Stimulated activated CD4-positive, alpha-beta T cell treated with anti-CD3 and anti-CD28 coated beads, Interleukin-1b, Interleukin-23, amount 100 ng/mL, for 1 hour (primary cell): ENCODE data around the gene LARP4B.

Experiments used
- DNase-seq, 2 donors: peaks; one replicate each; pipeline ENCODE4 v3.0.0-alpha.2; 2020; ENCODE audit warnings: low read depth in 2 of 2

LARP4B gene

DNA sequence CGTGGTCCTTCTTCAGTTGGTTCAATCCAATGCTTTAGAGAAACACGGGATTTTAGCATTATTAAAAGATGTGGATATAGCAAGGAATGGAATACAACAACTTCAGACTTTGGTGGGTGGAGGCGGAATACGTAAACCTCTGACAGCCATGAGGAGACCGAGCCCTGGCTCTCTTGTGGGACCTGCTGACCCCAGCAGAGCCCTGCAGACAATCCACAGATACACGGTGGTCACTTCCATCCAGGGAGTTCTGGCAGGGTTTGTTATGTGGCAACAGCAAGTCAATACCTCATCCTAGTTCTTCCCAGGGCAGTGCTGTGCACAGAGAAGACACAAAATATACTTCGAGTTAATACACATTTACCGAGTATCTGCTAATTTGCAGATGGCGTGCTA lies 123.5 kb downstream of the LARP4B start:
- DNase-seq: no peak

DNA sequence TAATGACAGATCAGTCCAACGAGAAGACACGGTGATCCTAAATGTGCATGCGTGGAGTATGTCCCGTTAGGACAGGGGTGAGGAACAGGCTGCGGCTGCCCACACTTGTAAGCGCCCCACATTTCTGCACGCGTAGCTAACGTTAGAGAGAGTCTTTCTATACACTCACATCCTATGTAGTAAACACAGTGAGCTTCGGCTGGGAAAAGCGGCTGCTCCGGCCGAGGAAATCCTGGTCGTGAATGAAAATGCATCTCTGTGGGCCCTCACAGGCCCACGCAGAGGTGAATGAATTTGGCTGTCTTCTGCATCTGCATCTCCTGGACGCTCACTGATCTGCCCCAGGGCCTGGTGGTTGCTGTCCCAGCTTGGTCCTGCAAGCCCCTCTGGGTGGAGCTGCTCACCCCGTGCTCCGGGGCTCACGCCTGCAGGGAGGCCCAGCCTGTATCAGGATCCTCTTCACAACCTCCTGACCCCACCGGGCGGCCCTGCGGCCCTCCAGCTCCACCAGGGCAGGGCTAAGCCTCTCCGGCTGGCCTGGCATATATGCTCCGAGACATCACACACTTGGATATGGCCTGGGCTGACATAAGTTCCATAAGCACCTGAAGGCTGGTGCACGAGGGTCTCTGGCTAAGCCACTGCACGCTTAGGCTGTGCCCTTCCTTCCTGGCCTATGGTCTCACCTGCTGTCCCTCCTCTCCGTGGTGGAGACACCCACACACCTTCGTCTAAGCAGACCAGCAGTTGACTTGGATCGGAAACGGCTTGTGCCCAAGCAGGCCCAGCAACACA lies 124.1 kb downstream of the LARP4B start:
- no peak for DNase-seq

DNA sequence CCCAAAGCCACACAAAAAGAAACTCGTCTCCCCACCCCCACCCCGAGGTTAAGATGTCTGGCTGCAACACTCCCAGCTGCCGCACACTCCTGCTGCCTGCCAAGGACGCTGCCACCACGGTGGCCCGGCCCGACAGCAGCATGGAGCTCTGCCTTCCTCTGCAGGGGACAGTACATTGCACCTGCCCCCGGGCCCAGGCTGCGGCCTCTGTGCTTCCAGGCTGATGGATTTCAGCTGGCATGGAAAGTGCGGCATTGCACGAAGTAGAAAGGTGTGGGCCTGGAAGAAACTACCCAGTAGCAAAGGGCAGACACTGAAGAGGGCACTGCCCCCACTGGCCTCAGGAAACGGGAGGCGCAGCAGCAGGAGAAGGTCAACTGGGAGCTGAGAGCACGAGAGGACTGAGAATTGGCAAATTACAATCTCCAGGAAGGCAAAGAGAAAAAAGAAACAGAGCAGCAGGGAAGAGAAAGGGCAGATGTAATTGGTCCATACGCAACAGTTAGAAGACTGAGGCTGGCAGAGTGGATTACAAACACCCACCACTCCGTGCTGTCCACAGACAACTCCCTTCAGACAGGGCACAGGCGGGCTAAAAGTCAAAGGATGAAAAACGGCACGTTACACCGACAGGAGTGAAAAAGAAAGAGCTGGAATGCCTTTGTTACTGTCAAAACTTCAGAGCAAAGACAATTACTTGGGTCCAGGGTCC lies 124.9 kb downstream of the LARP4B start:
- no peak for DNase-seq

DNA sequence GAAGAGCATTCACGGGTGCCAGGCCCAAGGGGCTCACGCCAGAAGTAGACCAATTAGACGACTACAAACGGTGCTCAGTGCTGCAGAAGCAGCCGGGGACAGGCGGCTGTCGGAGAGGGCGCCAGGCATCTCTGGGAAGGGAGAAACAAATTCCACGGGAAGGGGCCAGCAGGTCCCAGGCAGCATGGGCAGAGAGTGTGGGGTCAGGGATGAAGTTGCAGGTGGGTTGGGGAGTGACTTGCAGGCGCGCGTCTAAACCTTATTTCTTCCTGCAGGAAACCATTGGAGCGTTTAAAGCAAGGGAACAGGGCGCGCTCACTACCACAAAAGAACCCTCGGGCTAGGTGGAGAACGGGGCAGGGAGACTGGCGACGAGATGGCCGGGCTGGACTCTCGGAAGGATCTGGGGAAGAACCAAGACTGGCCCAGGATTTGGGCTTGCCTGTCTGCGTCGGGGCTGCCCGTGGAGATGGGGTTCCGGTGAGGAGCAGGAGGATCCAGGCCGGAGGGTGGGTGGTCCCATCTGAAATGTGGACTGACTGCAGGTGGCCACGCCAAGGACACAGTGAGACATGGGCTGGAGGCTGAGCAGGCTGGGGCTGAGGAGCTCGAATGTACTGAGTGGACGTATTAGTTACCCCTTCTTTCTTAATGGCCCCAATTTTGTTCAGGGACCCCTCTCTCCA lies 125.7 kb downstream of the LARP4B start:
- DNase-seq: no peak

DNA sequence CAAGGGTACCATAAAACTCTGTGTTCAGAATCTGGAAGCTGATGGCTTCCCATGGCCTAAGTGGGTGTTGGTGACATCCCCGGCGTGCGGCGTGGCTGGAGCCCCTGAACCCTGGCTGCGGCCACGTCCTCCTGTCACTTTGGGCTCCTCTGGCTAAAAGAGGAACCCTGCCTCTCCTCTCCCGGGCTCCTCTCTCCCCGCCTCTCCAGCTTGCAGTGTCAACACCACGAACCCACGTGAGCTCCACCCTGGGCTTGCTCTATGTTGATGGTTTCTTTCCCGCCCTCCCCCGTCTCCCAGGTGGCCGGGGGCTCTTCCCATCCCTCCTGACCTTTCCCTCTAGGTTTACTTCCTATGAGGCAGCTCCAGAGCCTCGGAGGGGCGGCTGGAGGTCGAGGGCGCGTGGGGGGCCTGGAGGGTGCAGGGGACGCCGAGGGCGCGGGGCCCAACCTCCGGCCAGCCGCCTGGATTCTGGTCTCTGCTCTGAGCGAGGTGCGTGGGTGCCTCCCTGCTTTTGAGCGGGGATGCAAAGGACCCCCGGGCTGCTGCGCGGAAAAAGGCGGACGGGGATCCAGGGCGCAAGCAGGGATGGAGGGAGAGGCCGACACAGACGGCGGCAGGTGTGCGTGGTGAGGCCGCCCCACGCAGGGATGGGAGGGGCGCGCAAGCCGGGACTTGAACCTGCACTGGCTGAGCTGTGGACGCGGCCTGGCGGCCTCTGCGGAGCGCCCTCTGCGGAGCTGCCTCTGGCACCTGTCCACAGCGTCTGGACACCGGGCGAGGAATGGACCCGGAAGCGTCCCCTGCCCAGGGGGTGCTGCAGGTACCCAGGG lies 126.5 kb downstream of the LARP4B start:
- no peak for DNase-seq

DNA sequence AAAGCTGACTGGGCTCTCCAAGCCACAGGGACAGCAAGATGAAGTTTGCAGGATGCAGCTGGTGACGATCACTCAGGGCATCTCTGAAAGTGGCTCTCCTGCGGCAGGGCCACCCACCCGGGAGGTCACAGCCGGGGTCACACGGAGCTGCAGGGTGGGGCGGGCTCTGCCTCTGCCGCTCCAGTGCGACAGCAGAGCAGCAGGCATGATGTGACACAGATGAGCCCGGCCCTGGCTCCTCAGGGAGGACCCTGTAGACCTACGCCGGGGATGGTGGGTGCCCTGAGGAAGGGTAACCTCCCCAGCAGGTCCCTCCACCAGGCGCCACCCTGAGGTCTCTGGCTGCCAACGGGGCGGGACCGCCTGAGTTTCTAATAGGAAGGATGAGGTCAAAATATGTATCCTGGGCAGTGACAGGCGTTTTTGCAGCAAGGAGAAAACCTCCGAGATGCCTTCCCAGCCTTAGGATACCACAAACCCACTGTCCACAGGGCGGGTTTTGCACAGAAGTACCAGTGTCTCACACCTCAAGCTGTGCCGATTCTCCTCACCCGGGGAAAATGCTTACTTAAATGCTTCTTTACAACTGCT lies 127.2 kb downstream of the LARP4B start:
- no peak for DNase-seq

DNA sequence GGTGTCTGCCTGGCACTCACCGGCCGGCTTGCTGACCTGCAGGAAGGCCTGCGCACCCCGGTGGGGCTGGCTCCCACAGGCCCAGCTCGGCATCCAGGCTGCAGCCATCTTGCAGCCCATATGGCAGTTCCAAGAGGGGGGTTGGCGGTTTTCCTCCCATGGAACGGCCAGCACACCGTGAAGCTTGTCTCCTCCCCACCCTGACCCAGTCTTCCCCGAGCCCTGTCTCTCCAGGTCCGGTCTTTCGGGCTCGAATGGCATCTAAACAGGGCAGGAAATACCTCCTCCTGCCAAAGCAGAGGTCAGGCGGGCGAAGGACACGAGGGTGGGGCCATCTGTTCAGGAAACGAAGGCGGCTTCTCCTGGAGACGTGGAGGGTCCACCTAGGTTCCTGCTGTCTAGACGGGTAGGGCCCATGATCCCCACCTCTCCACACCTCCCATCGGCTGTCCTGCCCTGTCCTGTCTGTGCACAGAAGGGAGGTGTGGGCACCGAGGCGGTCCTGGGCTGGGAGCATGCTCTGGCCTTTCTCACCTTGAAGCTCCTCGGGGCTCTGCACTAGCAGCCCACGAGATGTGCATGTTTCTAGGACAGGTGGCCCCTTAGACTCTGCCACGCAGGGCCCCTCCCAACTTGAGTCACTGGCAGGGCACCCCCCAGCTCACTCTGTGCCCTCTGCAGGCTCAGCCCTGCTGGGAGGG lies 128.3 kb downstream of the LARP4B start:
- DNase-seq: no peak

DNA sequence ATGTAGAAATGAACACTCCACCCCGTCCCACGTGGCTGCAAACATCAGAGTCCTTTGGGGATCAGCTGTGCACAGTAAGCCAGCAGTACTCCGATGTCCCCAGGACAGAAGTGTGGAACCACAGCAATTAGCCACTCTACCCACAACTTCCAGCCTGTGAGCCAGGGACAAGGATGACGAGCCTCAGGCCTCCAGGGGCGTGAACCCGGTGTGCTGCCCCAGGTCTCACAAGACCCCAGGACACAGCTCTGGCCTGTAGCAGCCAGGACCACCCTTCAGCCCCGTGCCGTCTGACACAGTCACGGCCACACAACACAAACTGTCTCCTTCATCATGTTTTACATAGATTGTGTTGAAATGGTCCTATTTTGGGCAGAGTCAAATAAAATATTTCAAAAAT lies 129.0 kb downstream of the LARP4B start:
- no peak for DNase-seq

DNA sequence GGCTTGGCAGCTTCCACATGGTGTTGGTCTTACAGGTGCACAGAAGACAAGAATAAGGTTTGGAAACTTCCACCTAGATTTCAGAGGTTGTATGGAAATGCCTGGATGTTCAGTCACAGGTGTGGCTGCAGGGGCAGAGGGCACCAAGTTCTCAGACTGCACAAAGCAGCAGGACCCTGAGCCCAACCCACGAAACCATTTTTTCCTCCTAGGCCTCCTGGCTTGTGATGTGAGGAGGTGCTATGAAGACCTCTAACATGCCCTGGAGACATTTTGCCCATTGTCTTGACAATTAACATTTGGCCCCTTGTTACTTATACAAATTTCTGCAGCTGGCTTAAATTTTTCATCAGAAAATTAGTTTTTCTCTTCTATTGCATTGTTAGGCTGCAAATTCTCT lies 134.3 kb downstream of the LARP4B start:
- no peak for DNase-seq

DNA sequence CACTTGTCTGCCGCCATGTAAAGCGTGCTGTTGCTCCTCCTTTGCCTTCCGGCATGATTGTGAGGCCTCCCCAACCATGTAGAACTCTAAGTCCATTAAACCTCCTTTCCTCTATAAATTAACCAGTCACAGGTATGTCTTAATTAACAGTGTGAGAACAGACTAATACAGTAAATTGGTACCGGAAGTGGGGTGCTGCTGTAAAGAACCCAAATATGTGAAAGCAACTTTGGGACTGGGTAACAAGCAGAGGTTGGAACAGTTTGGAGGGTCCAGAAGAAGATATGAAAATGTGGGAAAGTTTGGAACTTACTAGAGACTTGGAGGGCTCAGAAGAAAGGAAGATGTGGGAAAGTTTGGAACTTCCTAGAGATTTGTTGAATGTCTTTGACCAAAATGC lies 135.3 kb downstream of the LARP4B start:
- no peak for DNase-seq

DNA sequence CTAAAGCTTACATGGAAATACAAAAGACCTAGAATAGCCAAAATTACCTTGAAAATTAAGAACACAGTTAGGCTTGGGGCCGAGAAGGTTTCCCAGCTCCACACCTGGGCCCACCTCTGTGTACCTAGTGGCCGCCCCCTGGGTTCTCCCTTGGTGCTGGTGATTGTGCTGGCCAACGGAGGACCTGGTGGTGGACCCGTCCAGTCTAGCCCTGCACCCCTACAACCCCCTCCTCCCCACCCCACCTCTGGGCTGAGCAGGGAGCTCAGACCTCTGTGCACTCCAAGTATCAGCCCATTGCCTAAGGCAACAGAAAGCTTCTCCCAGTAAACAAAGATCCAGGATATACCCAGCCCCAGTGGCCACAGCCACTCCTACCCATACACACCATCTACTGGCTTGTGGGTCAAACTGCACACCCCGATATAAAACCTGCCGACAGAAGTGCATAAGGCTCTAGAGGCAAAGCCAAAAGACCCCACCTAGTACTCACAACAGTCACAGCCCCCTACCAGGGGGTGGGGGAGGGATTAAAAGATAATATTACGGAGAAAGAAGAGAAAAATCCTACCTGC lies 137.0 kb downstream of the LARP4B start:
- no peak for DNase-seq

DNA sequence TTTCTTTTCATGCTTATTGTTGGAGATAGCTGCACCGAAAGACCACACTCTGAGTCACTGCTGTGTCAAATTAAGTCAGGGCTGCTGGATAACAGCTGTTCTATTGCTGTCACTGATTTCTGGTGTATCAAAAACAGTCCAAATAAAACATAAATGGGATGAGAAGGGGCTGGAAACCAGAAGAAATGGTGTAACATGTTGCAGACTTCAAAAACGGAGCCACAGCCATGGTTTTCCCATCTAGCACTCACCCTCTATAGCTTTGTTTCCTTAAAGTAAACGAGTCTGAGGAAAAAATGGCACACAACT lies 138.8 kb downstream of the LARP4B start:
- DNase-seq: no peak

DNA sequence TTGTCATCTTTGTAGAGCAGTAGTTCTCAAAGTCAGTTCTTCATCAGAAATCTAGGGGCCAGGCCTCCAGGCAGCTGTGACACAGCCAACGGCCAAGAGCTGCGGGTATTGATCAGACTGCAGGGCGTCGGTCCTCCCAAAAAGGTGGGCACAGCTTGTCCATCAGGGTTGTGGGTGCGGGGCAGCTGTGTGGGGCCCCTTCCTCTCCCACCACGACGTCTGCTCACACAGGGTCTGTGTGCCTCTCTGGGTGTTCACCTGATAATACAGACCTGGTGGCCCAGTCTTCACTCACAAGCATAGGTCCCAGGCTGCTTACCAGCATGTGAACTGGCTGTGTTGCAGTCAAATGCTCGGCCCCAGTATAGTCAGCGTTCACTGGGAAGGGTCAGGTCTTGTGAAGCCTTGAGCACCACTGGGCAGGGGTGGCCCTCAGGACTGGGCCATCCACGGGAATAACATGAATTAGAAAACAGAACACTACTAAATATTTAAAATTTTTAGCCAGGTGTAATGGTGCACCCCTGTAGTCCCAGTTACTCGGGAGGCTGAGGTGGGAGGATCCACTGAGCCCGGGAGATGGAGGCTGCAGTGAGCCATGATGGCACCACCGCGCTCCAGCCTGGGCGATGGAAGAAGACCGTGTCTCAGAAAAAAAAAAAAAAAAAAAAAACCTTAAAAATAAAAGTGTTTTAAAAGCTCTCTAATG lies 139.3 kb downstream of the LARP4B start:
- no peak for DNase-seq

DNA sequence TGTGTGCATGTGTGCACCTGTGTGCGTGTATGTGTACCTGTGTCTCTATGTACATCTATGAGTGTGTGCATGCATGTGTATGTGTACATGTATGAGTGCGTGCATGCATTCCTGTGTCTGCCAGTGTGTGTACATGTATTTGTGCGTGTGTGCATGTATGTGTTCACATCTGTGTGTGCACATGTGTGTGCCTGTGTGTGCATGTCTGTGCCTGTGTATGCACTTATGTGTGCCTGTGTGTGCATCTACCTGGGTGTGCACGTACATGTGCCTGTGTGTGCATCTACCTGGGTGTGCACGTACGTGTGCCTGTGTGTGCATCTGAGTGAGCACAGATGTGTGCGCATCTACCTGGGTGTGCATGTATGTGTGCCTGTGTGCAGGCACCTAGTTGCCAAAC lies 139.9 kb downstream of the LARP4B start:
- DNase-seq: no peak

DNA sequence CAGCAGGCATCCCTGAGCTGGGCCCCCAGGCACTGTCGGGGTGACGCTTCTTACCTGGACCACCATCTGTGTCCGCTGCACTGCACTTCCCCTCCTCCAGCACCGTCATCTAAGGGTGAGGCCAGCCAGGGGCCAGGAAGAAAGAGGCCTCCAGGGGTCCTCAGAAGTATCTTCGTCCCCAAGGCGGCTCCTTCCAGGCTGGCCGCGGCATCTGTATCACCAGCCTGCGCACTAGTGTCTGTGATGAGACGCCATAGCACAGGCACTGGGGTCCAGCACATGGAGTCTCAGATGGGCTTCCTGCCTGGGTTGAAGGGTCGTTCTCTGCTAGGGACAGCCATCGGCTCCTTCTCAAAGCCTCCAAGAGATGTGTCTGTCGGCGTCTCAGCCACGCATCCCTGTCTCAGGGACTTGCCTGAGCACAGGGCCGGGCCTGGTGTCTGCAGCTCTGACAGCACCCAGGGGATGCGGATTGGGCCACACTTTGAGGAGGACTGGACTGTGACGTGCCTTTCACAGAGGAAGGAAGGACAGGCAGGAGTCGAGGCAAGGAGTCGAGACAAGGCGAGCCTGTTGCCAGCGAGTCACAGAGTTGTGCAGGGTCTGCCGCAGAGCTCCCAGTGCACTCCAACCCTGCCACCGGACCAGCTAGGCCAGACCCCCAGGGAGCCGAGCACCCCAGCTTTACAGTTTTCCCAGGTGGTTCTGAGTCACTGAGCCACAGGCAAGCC lies 140.5 kb downstream of the LARP4B start:
- DNase-seq: no peak

DNA sequence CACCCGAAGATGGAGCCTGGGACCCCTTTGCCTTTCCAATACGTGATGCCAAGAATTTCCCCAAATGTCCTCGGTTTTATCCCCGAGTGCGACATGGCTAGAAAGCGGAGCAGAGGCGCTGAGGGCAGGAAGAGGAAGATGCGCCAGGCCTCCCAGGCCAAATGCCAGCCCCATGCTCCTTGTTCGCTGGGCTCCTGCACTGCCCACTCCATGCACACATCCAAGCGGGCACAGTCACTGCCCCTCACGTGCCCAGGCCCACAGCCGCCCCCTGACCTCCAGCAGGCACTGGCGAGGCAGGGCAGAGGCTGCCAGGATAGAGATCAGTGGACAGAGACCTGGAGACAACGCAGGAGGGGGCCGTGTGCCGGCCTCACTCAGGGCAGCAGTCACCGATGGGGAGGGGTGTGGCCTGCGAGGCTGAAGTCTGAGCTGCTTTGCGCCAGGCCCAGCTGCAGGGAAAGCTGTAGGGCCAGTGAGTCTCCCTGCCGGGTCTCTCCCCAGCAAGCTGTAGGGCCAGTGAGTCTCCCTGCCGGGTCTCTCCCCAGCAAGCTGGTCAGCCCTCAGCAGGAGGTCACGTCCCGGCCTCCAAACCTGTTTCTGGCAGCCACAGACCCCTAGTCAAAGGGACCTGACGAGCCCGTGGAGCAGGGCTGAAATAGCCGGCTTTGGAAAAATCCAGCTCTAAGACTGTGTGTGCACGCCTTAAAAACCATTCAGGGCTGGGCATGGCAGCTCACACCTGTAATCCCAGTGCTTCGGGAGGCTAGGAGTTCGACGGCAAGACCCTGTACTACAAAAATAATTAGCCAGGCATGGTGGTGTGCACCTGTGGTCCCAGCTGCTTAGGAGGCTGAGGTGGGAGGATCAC lies 141.4 kb downstream of the LARP4B start:
- no peak for DNase-seq

DNA sequence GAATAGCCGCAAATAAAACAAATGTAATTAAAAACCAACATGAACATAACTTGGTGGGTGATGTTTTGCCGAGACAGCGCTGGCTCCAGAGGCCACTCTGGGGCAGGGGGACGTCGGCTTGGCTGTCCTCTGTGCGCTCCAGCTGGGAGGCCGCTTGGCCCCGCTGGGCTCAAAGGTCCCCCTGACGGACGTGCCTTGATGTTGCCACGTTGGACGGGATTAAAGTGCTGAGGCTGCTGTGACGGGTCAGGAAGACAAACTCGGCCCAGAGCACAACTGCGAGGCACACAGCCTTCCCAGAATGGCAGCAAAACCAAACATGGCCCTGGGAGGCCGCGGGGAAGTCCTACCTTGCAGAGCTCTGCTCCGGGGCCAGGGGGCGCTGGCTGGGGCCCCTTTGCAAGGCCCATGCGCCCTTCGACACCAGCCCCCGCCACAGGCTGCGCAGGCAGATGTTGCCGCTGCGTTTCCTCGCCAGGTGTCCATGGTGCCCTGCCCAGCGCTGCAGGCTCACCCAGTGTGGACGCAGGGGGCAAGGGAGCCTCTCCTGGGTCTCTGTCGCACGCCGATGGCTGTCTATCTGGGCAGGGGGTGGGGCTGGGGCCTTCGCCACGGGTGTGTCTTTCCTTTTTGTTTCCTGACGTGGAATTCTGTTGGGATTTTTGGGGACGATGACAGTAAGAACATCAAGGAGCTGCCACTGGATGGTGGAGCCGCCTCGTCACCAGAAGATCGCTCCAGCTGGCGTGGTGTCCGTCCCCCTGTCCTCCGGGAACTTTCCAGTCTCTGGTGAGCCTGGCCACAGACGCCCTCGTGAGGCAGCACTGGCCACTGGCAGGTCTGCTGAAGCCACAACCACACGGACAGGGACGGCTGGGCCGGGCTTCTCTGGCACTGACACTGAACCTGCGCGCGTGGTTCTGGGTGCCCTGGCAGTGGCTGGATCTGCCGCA lies 142.4 kb downstream of the LARP4B start:
- no peak for DNase-seq
